Gastroesophageal sphincter (tissue), 4 donors: ENCODE data around the gene MRPL37. TPM values are rescaled to one million over a fixed set of nuclear protein-coding genes. Genes with fewer than 3 reads are reported as not detected.

Source experiments
- ATAC-seq: fragments of 150-250 bp; one replicate; pipeline ENCODE4 v1.9.1; 2016; ENCODE audit warnings: mild to moderate bottlenecking, moderate library complexity
- H3K27ac ChIP-seq, 4 donors: fragments of 200-600 bp; sonication (generic) in 3 of 4; 1 replicate in 3 of 4; 2 replicates in 1 of 4; pipeline ENCODE4 v1.5.1; 2016 to 2019
- H3K27me3 ChIP-seq: fragments of 200-600 bp; sonication (generic); one replicate; pipeline ENCODE4 v1.5.1; 2019
- H3K36me3 ChIP-seq, 2 donors: fragments of 200-600 bp; sonication (generic); one replicate each; pipeline ENCODE4 v1.5.1; 2019; ENCODE audit warnings: control low read depth in 1 of 2
- H3K4me1 ChIP-seq, 3 donors: fragments of 200-600 bp; sonication (generic); 1 replicate in 2 of 3; 2 replicates in 1 of 3; pipeline ENCODE4 v1.5.1; 2016 to 2019; ENCODE audit warnings: control low read depth in 2 of 3
- H3K4me3 ChIP-seq, 2 donors: fragments of 200-600 bp; sonication (generic); one replicate each; pipeline ENCODE4 v1.5.1; 2019; ENCODE audit warnings: mild to moderate bottlenecking in 1 of 2, moderate library complexity in 1 of 2
- H3K9me3 ChIP-seq, 3 donors: fragments of 200-600 bp; sonication (generic); one replicate each; pipeline ENCODE4 v1.5.1; 2017 to 2019; ENCODE audit warnings: control low read depth in 2 of 3
- CTCF ChIP-seq, 4 experiments: fragments of 200-600 bp in 2 of 4; fragments of 450-650 bp in 2 of 4; sonication (generic) in 1 of 4; IDR thresholded peaks; one replicate each; pipeline ENCODE4 v1.5.1; 2017 to 2019; ENCODE audit warnings: antibody characterized with exemption in 4 of 4, mild to moderate bottlenecking in 2 of 4, moderate library complexity in 2 of 4
- EP300 ChIP-seq: sonication (generic); formaldehyde crosslinking; IDR thresholded peaks from one replicate; pipeline ENCODE4 v1.6.1; 2017; ENCODE audit warnings: antibody characterized with exemption, mild to moderate bottlenecking
- POLR2A ChIP-seq, 2 donors: fragments of 450-650 bp; IDR thresholded peaks; one replicate each; pipeline ENCODE4 v1.6.1; 2017; ENCODE audit warnings: antibody characterized with exemption in 2 of 2, mild to moderate bottlenecking in 2 of 2, moderate library complexity in 1 of 2
- POLR2AphosphoS5 ChIP-seq: sonication (generic); formaldehyde crosslinking; IDR thresholded peaks from one replicate; pipeline ENCODE4 v1.6.1; 2017; ENCODE audit warnings: antibody characterized with exemption
- WGBS, 2 donors: methylation state at CpG; one replicate each; pipeline ENCODE4 v1.1.5; 2018; ENCODE audit warnings: low coverage in 1 of 2; 5-methylcytosine and 5-hydroxymethylcytosine counted together
- total RNA-seq, 4 donors: library from RNA; depleted of rRNA; stranded (reverse); fragments of >200 nt; gene quantifications; one replicate each; pipeline ENCODE4 v1.1.0, GENCODE V29; 2016

MRPL37 gene
- total RNA-seq, 4 donors from 2014 or later = 37.3 to 64.5 (median 52.0) TPM

GRCh38 chr1:54256522-54257345 is 56.8 kb downstream of the MRPL37 start:
- H3K27ac ChIP-seq = no peak overlapping the region
- TF ChIP-seq POLR2A (IDR thresholded peaks at IDR 0.05) = no peak
- no peak for TF ChIP-seq POLR2AphosphoS5
- no peak for TF ChIP-seq EP300
- peaks cover 0 to 8% (median 0%) of the 10 kb centered on the region in 3 donors for H3K4me1 ChIP-seq
- H3K4me3 ChIP-seq = no peak overlapping the region
- no peaks in the 10 kb centered on the region for H3K9me3 ChIP-seq
- 93 to 98% methylated on average over 6 to 7 of the region's 13 CpGs for WGBS, 2 donors
- peaks cover 0 to 23% of the 10 kb centered on the region in 2 donors for H3K36me3 ChIP-seq
- no peaks in the 10 kb centered on the region for H3K27me3 ChIP-seq
- ATAC-seq = no peak

- Histone ChIP-seq H3K9me3 (no peaks in the 10 kb centered on the region), H3K4me3 (no peak overlapping the region), H3K27me3 (no peaks in the 10 kb centered on the region), H3K4me1 (peaks cover 0 to 8% (median 0%) of the 10 kb centered on the region in 3 donors), H3K27ac (no peak overlapping the region), H3K36me3 (peaks cover 0 to 20% of the 10 kb centered on the region in 2 donors)
- WGBS, 2 donors = 83% methylated on average over 9 of the region's 10 CpGs; no CpG with 5 or more reads in 1 of the 2 donors
- ATAC-seq = no peak
- no peak for TF ChIP-seq CTCF (IDR thresholded peaks at IDR 0.05)
- no peak for TF ChIP-seq POLR2AphosphoS5
- no peak for TF ChIP-seq EP300
- TF ChIP-seq POLR2A (IDR thresholded peaks at IDR 0.05) = no peak
Measured at GRCh38 chr1:54257346-54257620, 57.3 kb downstream of the MRPL37 start.

- Histone ChIP-seq H3K4me1 (peaks cover 0 to 12% (median 0%) of the 10 kb centered on the region in 3 donors), H3K27ac (no peak overlapping the region), H3K27me3 (no peaks in the 10 kb centered on the region), H3K4me3 (no peak overlapping the region), H3K9me3 (no peaks in the 10 kb centered on the region), H3K36me3 (peaks cover 0 to 16% of the 10 kb centered on the region in 2 donors)
- WGBS, 2 donors = 89 to 95% methylated on average over 13 to 16 of the region's 23 CpGs
- TF ChIP-seq CTCF (IDR thresholded peaks at IDR 0.05) (no peak), POLR2AphosphoS5 (no peak), POLR2A (IDR thresholded peaks at IDR 0.05) (no peak), EP300 (no peak)
- ATAC-seq = no peak
Measured at GRCh38 chr1:54257876-54258275, 57.9 kb downstream of the MRPL37 start.

- Histone ChIP-seq H3K4me1 (peaks cover 0 to 13% (median 0%) of the 10 kb centered on the region in 3 donors), H3K9me3 (no peaks in the 10 kb centered on the region), H3K36me3 (peaks cover 0 to 21% of the 10 kb centered on the region in 2 donors), H3K27ac (no peak overlapping the region), H3K4me3 (no peak overlapping the region), H3K27me3 (no peaks in the 10 kb centered on the region)
- 83 to 96% methylated on average over 4 to 5 of the region's 16 CpGs for WGBS, 2 donors
- ATAC-seq = no peak
- TF ChIP-seq CTCF (IDR thresholded peaks at IDR 0.05) (no peak), EP300 (no peak), POLR2A (IDR thresholded peaks at IDR 0.05) (no peak), POLR2AphosphoS5 (no peak)
Measured at GRCh38 chr1:54259546-54260140, 59.7 kb downstream of the MRPL37 start.

GRCh38 chr1:54260810-54261209 is 60.8 kb downstream of the MRPL37 start:
- TF ChIP-seq POLR2A (IDR thresholded peaks at IDR 0.05) (no peak), CTCF (IDR thresholded peaks at IDR 0.05) (no peak), EP300 (no peak), POLR2AphosphoS5 (no peak)
- Histone ChIP-seq H3K36me3 (peaks cover 0 to 21% of the 10 kb centered on the region in 2 donors), H3K27me3 (no peaks in the 10 kb centered on the region), H3K27ac (no peak overlapping the region), H3K4me1 (peaks cover 0 to 13% (median 0%) of the 10 kb centered on the region in 3 donors), H3K9me3 (no peaks in the 10 kb centered on the region), H3K4me3 (no peak overlapping the region)
- ATAC-seq = no peak
- WGBS, 2 donors = 74% methylated on average over 7 of the region's 10 CpGs; no CpG with 5 or more reads in 1 of the 2 donors
